Urothelium cell line (cell line): Measurements from ENCODE around the gene ACBD6.

Source experiments
- DNase-seq: peaks from one replicate; pipeline ENCODE4 v3.0.0; 2011; ENCODE audit warnings: low spot score, mixed read lengths
- FAIRE-seq: peaks from 2 replicates; lab custom pipeline; 2011; peaks lifted over from hg19 to GRCh38; lab: Jason Lieb, UNC

Gene ACBD6

DNA sequence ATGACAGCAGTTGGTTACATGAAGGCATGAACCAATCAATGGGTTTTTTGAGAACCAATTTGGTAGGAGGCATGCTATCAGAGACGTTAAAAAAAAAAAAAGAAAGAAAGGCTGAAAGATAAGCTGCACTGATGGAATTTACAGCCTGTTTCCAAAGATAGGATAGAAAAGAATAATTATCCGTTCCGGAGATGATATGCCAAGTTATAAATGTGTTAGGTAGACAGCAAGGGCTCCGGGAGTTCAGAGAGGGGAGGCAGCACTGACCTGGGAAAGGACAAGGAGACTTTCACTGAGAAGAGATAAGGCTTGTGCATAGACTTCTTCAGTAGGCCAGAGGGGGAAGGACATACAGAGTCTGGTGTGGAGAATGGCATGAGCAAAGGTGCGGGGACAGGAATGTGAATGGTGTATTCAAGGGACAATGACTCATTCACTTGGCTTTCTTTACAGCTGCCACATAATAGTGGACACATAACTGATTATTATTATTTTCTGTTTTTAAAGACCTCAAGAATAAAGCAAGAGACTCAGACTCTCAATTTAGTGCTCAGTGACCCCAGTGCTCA lies 24.8 kb upstream of the ACBD6 start:
- no peak for FAIRE-seq
- DNase-seq, result peak; percentile 62

DNA sequence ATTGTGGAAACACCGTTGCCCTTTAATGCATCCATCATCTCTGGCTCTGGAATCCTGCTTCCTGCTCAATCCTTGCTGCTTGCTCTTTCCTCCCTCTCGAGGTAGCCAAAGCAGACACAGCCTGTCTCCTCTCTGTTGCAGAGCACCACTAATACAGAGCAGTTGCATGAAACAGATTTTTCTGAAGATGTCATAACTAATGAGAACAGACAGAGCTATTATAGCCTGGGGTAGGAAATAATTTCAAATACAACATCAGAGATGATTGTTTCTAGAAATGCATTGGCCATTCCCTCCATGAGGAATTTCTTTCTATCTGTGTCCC lies 23.3 kb upstream of the ACBD6 start:
- FAIRE-seq (no peak), DNase-seq (no peak)

DNA sequence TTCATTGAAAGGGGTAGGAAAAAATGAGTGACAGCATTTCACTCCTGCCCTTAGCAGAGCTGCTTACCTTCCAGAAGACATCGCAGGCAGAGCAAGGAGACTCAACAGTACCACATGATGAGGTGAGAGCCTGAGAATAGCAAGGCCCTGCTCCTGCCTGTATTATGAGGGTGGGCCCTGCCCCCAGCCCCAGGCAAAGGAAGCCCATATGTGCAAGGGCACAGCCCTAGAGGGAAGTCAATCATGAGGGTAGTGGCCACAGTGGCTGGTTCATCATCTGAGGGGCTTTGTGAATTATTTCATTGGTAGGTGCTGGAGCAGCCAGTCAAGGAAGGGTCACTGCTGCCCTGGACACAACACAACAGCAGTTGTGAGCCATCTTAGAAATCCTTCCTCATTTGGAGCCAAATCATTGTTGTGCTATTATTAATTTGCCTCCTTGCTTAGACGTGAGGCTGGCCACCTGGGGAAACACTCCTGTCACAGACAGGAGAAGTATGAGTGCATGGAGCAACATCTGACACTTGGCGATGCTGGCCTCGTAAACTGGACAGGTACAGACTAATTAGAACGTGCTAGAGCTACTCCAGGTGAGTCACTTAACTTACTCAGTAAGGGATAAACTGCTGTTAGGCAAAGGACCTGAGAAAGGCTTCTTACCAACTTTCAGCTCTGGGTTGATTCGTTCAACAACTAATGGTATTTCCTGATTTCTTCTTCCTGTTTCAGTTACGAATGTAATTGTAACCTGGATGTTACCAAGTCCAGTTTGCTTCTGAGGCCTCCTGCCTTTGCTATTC lies 22.7 kb upstream of the ACBD6 start:
- DNase-seq, result no peak
- no peak for FAIRE-seq

- DNase-seq (no peak), FAIRE-seq (no peak)
Observed at GRCh38 chr1:180524160-180524914, 22.0 kb upstream of the ACBD6 start.

DNA sequence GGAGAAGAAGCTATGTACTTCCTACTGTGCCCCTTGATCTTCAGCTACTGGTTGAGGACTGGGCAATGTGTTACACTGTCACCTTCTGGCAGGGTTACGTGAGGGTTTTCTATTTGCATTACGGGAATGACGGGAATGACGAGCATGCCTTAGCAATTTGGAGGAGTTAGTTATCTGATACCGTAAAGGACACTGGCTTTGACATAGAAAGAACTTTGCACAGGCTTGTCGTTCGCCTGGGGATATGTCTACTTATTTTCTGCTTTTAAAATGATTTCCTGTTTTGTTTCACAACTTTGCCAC lies 19.8 kb upstream of the ACBD6 start:
- FAIRE-seq (no peak), DNase-seq (no peak)

DNA sequence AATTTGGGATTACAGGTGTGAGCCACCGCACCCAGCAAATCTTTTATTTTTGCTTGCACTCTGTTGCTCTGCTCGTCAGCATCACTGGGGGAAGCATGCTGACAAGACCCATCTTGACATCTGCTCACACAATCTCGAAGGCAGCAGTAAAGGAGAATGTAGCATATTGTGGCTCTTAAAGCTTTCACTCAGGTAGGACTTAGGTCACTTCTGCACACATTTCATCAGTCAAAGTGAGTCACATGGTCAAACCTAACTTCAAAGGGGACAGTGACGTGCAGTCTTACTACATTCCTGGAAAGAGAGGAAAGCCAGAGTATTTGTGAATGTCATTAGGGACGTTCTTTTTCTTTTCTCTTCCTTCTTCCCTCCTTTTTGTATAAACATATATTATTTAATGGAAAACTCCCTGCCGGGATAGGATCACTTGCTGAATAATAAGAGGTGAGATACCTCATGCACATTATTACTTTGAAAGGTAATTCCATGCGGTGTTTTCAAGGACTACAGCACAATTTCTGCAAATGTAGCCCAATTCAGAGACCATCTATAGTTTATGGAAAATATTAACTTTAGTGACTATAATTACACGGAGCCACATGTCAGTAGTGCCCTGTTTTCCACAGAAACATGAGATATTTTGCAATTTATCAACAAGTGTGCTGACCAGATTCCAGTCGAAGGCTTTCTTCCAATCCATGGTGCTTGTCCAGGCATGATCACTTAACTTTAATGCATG lies 19.3 kb upstream of the ACBD6 start:
- FAIRE-seq (no peak), DNase-seq (no peak)

GRCh38 chr1:180519846-180520245 lies 17.5 kb upstream of the ACBD6 start:
- FAIRE-seq (no peak), DNase-seq (no peak)

DNA sequence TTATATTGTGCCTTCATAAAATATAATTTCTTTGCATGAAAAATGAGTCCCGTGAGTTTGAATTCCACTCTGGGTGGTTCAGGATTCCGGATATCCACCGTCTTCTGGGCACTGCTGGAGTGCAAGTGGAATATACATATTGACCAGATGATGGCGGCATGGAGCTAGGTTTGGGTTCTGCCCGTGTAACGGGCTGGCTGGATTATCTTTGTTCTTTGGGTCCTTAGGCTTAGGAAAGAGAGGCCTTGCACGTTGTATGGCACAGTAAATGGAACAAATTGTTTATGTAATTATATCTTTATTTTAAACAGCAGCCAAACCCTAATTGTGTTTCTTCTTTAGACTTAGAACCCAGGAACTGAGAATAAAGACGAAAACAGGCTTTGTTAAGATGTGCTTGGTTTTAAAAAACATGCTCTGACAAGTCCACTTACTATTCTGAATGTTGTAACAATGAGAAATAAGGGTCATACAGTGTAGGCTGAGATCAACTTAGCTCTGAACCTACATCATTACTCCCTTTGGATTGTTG lies 13.5 kb upstream of the ACBD6 start:
- FAIRE-seq, result peak; percentile 30

DNA sequence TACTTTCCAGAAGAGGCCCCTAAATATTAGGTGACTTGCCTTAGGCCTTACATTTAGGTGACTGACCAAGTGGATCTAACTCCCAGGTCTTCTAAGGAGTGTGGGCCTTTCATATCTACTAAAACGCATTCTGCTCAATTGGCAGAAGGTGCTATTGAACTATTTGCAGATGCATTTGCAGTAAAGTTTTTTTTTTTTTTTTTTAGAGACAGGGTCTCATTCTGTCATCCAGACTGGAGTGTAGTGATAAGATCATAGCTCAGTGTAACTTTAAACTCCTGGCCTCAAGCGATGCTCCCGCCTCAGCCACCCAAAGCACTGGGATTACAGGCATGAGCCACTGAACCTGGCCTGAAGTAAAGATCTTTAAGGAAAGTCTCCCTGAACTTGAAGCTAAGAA lies 13.0 kb upstream of the ACBD6 start:
- FAIRE-seq (no peak), DNase-seq (no peak)

More for the DNA sequence above, 13.5 kb upstream of the ACBD6 start:
- peak; percentile 80 for DNase-seq

GRCh38 chr1:180513531-180513930 lies 11.2 kb upstream of the ACBD6 start:
- DNase-seq (no peak), FAIRE-seq (no peak)

DNA sequence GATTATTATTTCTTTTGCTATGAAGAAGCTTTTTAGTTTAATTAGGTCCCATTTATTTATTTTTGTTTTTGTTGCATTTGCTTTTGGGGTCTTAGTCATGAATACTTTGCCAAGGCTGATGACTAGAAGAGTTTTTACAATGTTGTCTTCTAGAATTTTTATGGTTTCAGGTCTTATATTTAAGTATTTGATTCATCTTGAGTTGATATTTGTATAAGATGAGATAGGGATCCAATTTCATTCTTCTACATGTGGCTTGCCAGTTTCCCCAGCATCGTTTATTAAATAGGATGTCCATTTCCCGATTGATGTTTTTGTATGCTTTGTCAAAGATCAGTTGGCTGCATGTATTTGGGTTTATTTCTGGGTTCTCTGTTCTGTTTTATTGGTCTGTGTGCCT lies 8.5 kb upstream of the ACBD6 start:
- FAIRE-seq, result no peak
- no peak for DNase-seq

DNA sequence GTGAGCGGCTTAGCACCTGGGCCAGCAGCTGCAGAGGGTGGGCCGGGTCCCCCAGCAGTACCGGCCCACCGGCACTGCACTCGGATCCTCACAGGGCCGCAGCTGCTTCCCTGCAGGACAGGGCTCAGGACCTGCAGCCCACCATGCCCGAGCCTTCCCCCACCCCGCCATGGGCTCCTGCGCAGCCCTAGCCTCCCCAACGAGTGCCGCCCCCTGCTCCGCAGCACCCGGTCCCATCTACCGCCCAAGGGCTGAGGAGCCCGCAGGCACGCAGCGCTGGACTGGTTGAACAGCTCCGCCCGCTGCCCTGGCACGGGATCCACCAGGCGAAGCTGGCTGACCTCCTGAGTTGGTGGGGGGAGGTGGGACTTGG lies 6.3 kb upstream of the ACBD6 start:
- FAIRE-seq, result no peak
- DNase-seq, result no peak

- FAIRE-seq, result no peak
- no peak for DNase-seq
Observed at GRCh38 chr1:180507795-180508724, 5.7 kb upstream of the ACBD6 start.

DNA sequence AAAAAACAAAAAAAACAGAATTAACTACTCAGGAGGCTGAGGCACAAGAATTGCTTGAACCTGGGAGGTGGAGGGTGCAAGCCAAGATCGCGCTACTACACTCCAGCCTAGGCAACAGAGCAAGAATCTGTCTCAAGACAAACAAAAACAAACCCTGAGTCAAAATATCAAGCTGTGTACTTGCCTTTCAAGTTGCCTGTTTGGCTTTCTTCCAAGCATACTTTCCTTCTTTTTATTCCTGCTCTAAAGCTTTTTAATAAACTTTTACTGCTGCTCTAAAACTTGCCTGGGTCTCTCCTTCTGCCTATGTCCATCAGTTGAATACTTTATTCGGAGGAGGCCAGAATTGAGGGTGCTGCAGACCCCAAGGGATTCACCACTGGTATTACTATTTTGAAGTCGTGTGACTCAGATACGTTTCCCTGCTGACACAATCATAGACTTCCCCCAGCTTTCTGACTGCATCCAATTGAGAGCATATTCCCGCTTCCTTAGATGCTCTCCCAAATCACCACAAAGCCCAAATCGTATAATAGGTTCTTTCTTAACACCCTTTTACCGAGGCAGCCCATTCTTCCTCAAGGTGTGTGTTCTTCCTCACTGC lies 3.5 kb upstream of the ACBD6 start:
- DNase-seq, result no peak
- FAIRE-seq, result no peak

DNA sequence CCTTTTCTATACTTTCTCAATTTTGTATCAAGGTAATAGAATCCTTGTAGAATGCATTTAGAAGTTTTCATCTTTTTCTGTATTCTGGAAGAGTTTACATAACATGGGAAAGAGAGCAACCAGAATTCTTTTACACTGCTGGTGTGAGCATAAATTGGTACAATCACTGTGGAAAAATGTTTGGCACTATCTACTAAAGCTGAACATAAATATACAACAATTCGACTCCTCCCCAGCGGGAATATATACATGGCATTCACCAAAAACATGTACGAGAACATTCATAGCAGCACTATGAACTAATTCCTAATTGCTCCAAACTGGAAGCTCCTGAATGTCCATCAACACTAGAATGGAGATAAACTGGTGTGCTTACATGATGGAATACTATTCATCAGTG lies 1.8 kb upstream of the ACBD6 start:
- no peak for DNase-seq
- FAIRE-seq, result no peak

- DNase-seq (no peak), FAIRE-seq (no peak)
Observed at GRCh38 chr1:180503280-180503862, 994 bp upstream of the ACBD6 start.

GRCh38 chr1:180501865-180502360 lies 464 bp downstream of the ACBD6 start:
- DNase-seq (no peak), FAIRE-seq (no peak)

DNA sequence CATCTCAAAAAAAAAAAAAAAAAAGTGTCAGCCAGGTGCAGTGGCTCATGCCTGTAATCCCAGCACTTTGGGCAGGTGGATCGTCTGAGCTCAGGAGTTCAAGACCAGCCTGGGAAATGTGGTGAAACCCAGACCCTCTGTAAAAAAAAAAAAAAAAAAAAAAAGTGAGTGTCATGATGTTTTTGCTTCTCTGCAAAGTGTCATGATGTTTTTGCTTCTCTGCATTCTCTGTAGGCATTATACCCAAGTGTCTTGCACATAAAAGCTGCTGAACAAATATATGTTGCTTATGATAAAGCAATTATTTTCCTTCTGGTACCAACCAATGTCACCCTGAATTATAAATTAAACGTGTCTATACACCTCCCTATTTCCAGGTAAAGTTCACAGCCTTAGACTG lies 1.7 kb downstream of the ACBD6 start:
- FAIRE-seq, result no peak
- no peak for DNase-seq

DNA sequence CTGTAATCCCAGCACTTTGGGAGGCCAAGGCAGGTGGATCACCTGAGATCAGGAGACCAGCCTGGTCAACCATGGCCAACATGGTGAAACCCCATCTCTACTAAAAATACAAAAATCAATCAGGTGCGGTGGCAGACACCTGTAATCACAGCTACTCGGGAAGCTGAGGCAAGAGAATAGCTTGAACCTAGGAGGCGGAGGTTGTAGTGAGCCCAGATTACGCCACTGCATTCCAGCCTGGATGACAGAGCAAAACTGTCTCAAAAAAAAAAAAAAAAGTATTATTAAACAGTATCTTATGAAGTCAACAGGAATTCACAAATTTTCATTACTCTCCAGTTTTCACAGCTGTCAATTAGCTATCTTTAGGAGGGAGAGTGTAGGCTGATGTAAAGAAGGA lies 3.8 kb downstream of the ACBD6 start:
- DNase-seq, result no peak
- no peak for FAIRE-seq
